ENCODE measurements around the gene PDXDC1. TPM values are rescaled to one million over a fixed set of nuclear protein-coding genes. Genes with fewer than 3 reads are reported as not detected.
"Not testable (repeated sequence)": the region's sequence is repeated elsewhere in the genome, so short reads cannot be mapped to it uniquely, and the experiment has no call there.

The PDXDC1 gene
- total and polyA plus RNA-seq, 5 experiments from 2014 or later: 25.0 to 77.8 (median 35.7) TPM

DNA sequence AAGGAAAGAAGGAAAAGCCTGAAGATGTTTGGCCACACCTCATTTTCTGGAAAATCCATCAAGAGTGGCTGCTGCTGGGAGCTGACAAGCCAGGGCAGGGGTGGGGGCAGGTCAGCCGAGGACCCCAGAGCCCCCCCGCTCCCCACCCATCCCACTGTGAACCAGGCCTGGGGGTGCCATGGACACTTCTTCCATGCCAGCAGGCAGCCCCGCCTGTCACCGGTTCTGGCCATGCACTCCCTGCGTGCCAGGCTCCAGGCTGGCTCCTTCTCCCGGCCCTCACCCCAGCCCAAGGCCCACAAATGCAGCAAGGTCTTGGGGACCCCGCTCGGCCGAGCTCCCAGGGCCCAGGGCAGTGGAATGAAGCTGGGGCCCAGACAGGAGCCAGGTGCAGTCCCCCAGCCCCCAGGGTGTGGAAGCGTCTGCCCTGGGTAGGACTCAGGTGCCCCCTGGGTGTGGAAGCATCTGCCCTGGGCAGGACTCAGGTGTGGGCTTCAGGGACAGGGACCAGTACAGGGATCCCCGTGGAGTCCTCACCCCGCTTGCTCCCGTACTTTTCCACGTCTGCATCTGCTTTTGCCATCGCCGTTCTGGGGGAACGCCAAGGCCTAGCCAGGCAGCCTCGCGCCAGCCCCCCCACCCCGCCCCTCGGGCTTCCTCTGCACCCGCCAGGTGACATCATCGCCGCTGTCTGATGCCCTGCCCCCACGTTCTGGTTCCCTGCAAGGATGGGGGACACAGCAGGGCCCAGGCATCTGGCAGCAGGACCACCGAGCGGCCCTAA, 167.5 kb downstream of the PDXDC1 start:
- H3K36me3 Mint-ChIP-seq, H3K27me3 Mint-ChIP-seq, DNase-seq, POLR2A ChIA-PET, H3K9me3 Mint-ChIP-seq, H3K4me3 Mint-ChIP-seq: not testable (repeated sequence)
- peaks cover 7 to 14% (median 7%) of the 10 kb centered on the region in 4 donors for H3K4me1 Mint-ChIP-seq
- peak in 1 of 2 donors; percentile 44 for ATAC-seq
- H3K27ac Mint-ChIP-seq: peak overlapping the region in 1 of 10 donors; percentile 28

DNA sequence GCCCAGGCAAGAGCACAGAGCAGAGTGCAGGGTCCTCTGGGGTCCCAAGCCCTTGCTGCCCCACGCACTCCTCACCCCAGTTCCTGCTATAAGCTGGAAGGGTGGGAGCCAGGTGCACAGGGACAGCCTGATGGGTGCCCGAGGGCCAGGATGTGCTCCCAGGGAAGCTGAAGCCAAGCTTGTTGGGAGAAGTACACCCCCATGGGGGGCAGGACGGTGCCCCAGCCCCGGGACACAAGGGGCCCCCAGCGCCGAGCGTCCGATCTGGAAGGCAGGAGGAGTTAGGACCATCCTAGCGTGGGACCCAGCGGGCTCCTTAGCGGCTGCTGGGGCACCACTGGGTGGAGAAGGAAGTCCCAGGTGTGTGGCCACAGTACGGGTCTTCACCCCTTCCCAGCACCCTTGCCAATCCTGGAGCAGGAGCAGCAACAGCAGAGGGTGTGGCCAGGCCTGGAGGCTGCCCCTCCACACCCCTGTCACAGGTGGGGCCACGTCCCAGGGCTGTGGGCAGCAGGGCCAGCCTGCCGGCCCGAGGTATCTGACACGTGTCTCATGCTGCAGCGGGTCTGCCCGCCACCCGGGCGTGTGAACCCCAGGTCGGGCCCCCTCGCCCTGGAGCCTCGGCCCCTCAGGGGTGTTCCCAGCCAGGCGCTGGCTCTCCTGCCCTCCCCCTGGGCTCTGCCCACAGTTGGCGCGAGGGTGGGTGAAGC, 168.2 kb downstream of the PDXDC1 start:
- H3K4me3 Mint-ChIP-seq, POLR2A ChIA-PET, ATAC-seq, H3K9me3 Mint-ChIP-seq, H3K27me3 Mint-ChIP-seq, H3K36me3 Mint-ChIP-seq, DNase-seq, H3K27ac Mint-ChIP-seq: not testable (repeated sequence)
- H3K4me1 Mint-ChIP-seq: peaks cover 7 to 15% (median 8%) of the 10 kb centered on the region in 4 donors

- DNase-seq, H3K9me3 Mint-ChIP-seq, POLR2A ChIA-PET, H3K27ac Mint-ChIP-seq, H3K4me3 Mint-ChIP-seq, H3K27me3 Mint-ChIP-seq, H3K36me3 Mint-ChIP-seq, ATAC-seq: not testable (repeated sequence)
- peaks cover 7 to 15% (median 8%) of the 10 kb centered on the region in 4 donors for H3K4me1 Mint-ChIP-seq
Observed at GRCh38 chr16:15143601-15144091, 168.8 kb downstream of the PDXDC1 start.

- DNase-seq, ATAC-seq, H3K36me3 Mint-ChIP-seq, POLR2A ChIA-PET, H3K27ac Mint-ChIP-seq, H3K4me3 Mint-ChIP-seq, H3K27me3 Mint-ChIP-seq, H3K9me3 Mint-ChIP-seq: not testable (repeated sequence)
- H3K4me1 Mint-ChIP-seq: peaks cover 7 to 15% (median 8%) of the 10 kb centered on the region in 4 donors
Observed at GRCh38 chr16:15144092-15144631, 169.3 kb downstream of the PDXDC1 start.

GRCh38 chr16:15144781-15145417, 170.1 kb downstream of the PDXDC1 start:
- H3K27ac Mint-ChIP-seq, ATAC-seq, H3K4me3 Mint-ChIP-seq, H3K9me3 Mint-ChIP-seq, POLR2A ChIA-PET, H3K27me3 Mint-ChIP-seq, DNase-seq, H3K36me3 Mint-ChIP-seq: not testable (repeated sequence)
- peaks cover 7 to 14% (median 8%) of the 10 kb centered on the region in 4 donors for H3K4me1 Mint-ChIP-seq

DNA sequence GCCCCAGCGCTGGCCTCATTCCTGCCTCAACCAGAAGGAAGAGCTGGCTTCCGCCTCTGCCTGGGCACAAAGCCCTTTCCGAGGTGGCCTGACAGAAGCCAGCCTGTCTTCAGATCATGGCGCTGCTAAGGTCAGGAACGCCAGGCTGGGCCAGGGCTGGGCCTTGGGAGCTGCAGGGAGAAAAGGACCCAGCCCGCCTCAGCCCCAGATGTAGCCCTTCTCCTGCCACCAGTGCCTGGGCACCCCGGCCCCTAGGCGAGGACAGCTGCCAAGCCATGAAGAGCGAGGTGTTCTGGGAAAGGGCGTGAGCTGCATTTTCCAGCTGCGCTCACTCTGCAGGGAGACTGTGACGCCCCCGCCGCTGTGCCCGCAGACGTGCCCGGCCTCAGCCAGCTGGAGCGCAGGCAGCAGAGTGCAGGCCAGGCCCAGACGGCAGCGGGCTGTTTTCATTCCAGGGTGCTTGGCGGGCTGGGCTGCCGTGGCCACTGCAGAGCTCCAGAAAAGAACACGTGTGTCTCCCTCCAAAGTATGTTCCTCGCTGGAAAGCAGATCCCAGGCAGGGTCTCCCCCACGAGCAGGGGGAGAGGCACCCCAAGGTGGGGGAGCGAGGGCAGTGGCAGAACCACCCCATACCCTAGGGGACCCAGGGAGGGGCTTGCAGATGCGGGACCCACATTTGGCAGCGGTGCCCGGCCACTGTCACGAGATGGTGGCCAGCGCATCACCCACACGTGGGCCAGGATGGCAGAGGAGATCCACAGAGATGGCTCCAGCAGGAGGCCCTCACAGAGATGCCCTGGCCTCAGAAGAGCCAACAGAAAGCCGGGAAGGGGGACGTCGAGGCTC, 170.8 kb downstream of the PDXDC1 start:
- H3K4me1 Mint-ChIP-seq: peaks cover 7 to 12% (median 8%) of the 10 kb centered on the region in 4 donors
- DNase-seq, ATAC-seq, H3K27ac Mint-ChIP-seq, POLR2A ChIA-PET, H3K27me3 Mint-ChIP-seq, H3K9me3 Mint-ChIP-seq, H3K4me3 Mint-ChIP-seq, H3K36me3 Mint-ChIP-seq: not testable (repeated sequence)

- Mint-ChIP-seq H3K4me1 (peaks cover 7 to 12% (median 8%) of the 10 kb centered on the region in 4 donors), H3K27ac (peak overlapping the region in 1 of 10 donors; percentile 65)
- H3K9me3 Mint-ChIP-seq, H3K4me3 Mint-ChIP-seq, H3K27me3 Mint-ChIP-seq, H3K36me3 Mint-ChIP-seq, ATAC-seq, DNase-seq, POLR2A ChIA-PET: not testable (repeated sequence)
Observed at GRCh38 chr16:15146264-15146662, 171.4 kb downstream of the PDXDC1 start.

GRCh38 chr16:15148831-15149230, 174.0 kb downstream of the PDXDC1 start:
- H3K27ac Mint-ChIP-seq, ATAC-seq: not testable (repeated sequence)

GRCh38 chr16:15149260-15149659, 174.4 kb downstream of the PDXDC1 start:
- not testable (repeated sequence) for H3K9me3 Mint-ChIP-seq, H3K4me1 Mint-ChIP-seq

More at GRCh38 chr16:15148831-15149230, 174.0 kb downstream of the PDXDC1 start:
- DNase-seq, H3K4me3 Mint-ChIP-seq, H3K9me3 Mint-ChIP-seq, H3K4me1 Mint-ChIP-seq, H3K36me3 Mint-ChIP-seq, POLR2A ChIA-PET, H3K27me3 Mint-ChIP-seq: not testable (repeated sequence)

GRCh38 chr16:15154005-15154404, 179.2 kb downstream of the PDXDC1 start:
- POLR2A ChIA-PET, H3K27me3 Mint-ChIP-seq: not testable (repeated sequence)
- peak in 6 of 10 donors; percentile 10 to 64 (median 23) for DNase-seq

More at GRCh38 chr16:15149260-15149659, 174.4 kb downstream of the PDXDC1 start:
- POLR2A ChIA-PET, H3K27ac Mint-ChIP-seq, H3K4me3 Mint-ChIP-seq, DNase-seq, H3K36me3 Mint-ChIP-seq, H3K27me3 Mint-ChIP-seq, ATAC-seq: not testable (repeated sequence)

DNA sequence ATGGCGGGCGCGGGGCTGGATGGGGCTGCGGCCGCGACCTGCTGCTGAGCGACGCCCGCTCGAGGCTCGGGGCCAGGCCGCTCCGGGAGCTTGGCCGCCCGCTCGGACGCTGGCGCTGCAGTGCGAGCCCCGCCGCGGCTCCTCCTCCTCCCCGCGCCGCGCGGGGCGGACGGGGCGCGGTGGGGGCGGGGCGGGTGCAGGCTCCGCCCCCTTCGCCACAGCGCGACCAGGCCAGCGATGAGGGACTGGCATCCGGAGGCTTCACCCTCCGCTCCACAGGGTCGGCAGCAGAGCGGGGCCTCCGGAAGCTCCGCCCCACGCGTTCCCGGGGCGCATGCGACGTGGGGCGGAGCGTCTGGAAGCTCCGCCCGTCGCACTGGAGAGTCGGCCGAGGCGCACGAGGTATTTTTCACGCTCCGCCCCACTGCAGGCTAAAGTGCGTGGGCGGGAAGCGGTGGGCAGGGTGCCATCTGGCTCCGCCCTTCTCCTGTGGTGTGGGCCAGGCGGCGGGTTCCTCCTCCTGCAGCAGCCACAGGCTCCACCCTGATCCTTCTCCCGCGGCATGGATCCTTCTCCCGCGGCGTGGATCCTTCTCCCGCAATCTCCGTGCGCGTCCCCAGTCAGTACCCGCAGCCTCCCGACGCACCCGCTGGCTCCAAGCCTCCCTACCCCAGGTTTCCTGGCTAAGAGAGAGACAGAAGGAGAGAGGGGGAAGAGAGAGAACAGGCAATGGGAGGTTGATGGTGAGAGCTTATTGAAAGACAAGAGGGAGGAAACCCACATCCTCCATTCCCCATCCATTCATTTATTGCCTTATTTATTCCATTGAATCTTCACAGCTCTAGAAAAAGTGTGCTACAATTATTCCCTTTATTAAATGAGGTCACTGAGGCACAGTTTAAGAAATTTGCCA, 180.1 kb downstream of the PDXDC1 start:
- POLR2A ChIA-PET: interaction anchor here (0.8 kb wide), 1 partner anchor 61 kb away, joined by 3 read pairs; the partner anchor contains the start of gene RRN3
- ATAC-seq (peak; percentile 84), DNase-seq (peak; percentile 70 to 93 (median 82))
- Mint-ChIP-seq H3K4me3 (peak overlapping the region; percentile 42 to 82 (median 72)), H3K27ac (peak overlapping the region in 5 of 10 donors; percentile 20 to 72 (median 33))
- not testable (repeated sequence) for H3K27me3 Mint-ChIP-seq, H3K36me3 Mint-ChIP-seq, H3K4me1 Mint-ChIP-seq, H3K9me3 Mint-ChIP-seq

More at GRCh38 chr16:15154005-15154404, 179.2 kb downstream of the PDXDC1 start:
- peak overlapping the region in 7 of 10 donors; percentile 38 to 61 (median 54) for H3K4me3 Mint-ChIP-seq
- H3K36me3 Mint-ChIP-seq, H3K4me1 Mint-ChIP-seq, ATAC-seq, H3K27ac Mint-ChIP-seq, H3K9me3 Mint-ChIP-seq: not testable (repeated sequence)

Measured in naive thymus-derived CD8-positive, alpha-beta T cell (primary cell).